GM19043 (cell line): ENCODE measurements around the gene HNRNPA3.
"Not testable (repeated sequence)": the region's sequence is repeated elsewhere in the genome, so short reads cannot be mapped to it uniquely, and the experiment has no call there.

Experiments
- ATAC-seq: cut with Tn5 transposase; IDR thresholded peaks from one replicate; pipeline ENCODE4 v1.9.1; 2021; ENCODE audit warnings: low read depth; ENCODE audit not compliant: unreplicated experiment

The HNRNPA3 gene

GRCh38 chr2:177252808-177253531 lies 40.4 kb downstream of the HNRNPA3 start:
- no peak for ATAC-seq

- ATAC-seq = no peak
Measured at GRCh38 chr2:177253704-177254103, 41.1 kb downstream of the HNRNPA3 start.

- ATAC-seq = no peak
Measured at GRCh38 chr2:177254433-177255226, 42.0 kb downstream of the HNRNPA3 start.

GRCh38 chr2:177255227-177255601 lies 42.6 kb downstream of the HNRNPA3 start:
- ATAC-seq = no peak

- ATAC-seq = no peak
Measured at GRCh38 chr2:177256026-177256425, 43.4 kb downstream of the HNRNPA3 start.

- no peak for ATAC-seq
Measured at GRCh38 chr2:177256695-177257094, 44.1 kb downstream of the HNRNPA3 start.

GRCh38 chr2:177257471-177257870 lies 44.9 kb downstream of the HNRNPA3 start:
- no peak for ATAC-seq

- ATAC-seq = no peak
Measured at GRCh38 chr2:177258059-177258458, 45.5 kb downstream of the HNRNPA3 start.

GRCh38 chr2:177260379-177260778 lies 47.8 kb downstream of the HNRNPA3 start:
- no peak for ATAC-seq

GRCh38 chr2:177261116-177262060 lies 48.8 kb downstream of the HNRNPA3 start:
- ATAC-seq = no peak

- no peak for ATAC-seq
Measured at GRCh38 chr2:177262092-177262491, 49.5 kb downstream of the HNRNPA3 start.

- ATAC-seq = no peak
Measured at GRCh38 chr2:177262958-177263450, 50.4 kb downstream of the HNRNPA3 start.

GRCh38 chr2:177263451-177264208 lies 51.0 kb downstream of the HNRNPA3 start:
- peak; percentile 38 for ATAC-seq

- ATAC-seq = peak; percentile 9
Measured at GRCh38 chr2:177264209-177264692, 51.7 kb downstream of the HNRNPA3 start.

GRCh38 chr2:177264693-177265587 lies 52.3 kb downstream of the HNRNPA3 start, which contains the start of gene NFE2L2:
Gene NFE2L2 (minus strand): TSS chr2:177264727. CDS start chr2:177264576, 151 bp downstream.
- peak; percentile 48 for ATAC-seq

- peak; percentile 28 for ATAC-seq
Measured at GRCh38 chr2:177265824-177266817, 53.5 kb downstream of the HNRNPA3 start.

- not testable (repeated sequence) for ATAC-seq
Measured at GRCh38 chr2:177266955-177267354, 54.4 kb downstream of the HNRNPA3 start.
